Neural crest cell (in vitro differentiated cells): ENCODE results near the gene NLGN1. TPM values are rescaled to one million over a fixed set of nuclear protein-coding genes. Genes with fewer than 3 reads are reported as not detected.

Experiments used
- DNase-seq: peaks from one replicate; pipeline ENCODE4 v3.0.0; 2021; ENCODE audit warnings: low read depth, mixed read lengths, low spot score
- H3K27ac Mint-ChIP-seq: one replicate; pipeline ENCODE4 v1.8.0; 2021; ENCODE audit warnings: mild to moderate bottlenecking, mixed read lengths; ENCODE audit not compliant: unreplicated experiment
- H3K27me3 Mint-ChIP-seq: 2 replicates; pipeline ENCODE4 v1.8.0; 2021; ENCODE audit warnings: low read depth, mild to moderate bottlenecking, mixed read lengths
- H3K36me3 Mint-ChIP-seq: 2 replicates; pipeline ENCODE4 v1.8.0; 2021; ENCODE audit warnings: low read depth, mild to moderate bottlenecking, mixed read lengths
- H3K4me1 Mint-ChIP-seq: 2 replicates; pipeline ENCODE4 v1.8.0; 2021; ENCODE audit warnings: mixed read lengths
- H3K4me3 Mint-ChIP-seq: one replicate; pipeline ENCODE4 v1.8.0; 2021; ENCODE audit warnings: mild to moderate bottlenecking, mixed read lengths
- H3K9me3 Mint-ChIP-seq: 2 replicates; pipeline ENCODE4 v1.8.0; 2021; ENCODE audit warnings: mixed read lengths
- CTCF ChIP-seq: fragments of 200-600 bp; sonication (generic); conservative IDR thresholded peaks from 2 replicates; pipeline ENCODE4 v1.5.0; 2021; ENCODE audit warnings: antibody characterized with exemption, mild to moderate bottlenecking
- total RNA-seq: library from RNA; stranded (reverse); gene quantifications from 2 replicates; pipeline ENCODE4 v1.2.1, GENCODE V29; 2021

Gene NLGN1
- total RNA-seq, 1 donor from 2014 or later, result 20.0 TPM

- H3K4me1 Mint-ChIP-seq, result no peaks in the 10 kb centered on the region
- peaks cover 22% of the 10 kb centered on the region for H3K36me3 Mint-ChIP-seq
- no peak overlapping the region for H3K4me3 Mint-ChIP-seq
- no peak overlapping the region for H3K27ac Mint-ChIP-seq
- no peak for TF ChIP-seq CTCF
- no peak for DNase-seq
- H3K27me3 Mint-ChIP-seq, result no peaks in the 10 kb centered on the region
- H3K9me3 Mint-ChIP-seq, result peaks cover 17% of the 10 kb centered on the region
Measured at GRCh38 chr3:174028673-174029072, 631.1 kb downstream of the NLGN1 start.

- Mint-ChIP-seq H3K36me3 (peaks cover 3% of the 10 kb centered on the region), H3K27me3 (no peaks in the 10 kb centered on the region), H3K27ac (no peak overlapping the region), H3K9me3 (peaks cover 3% of the 10 kb centered on the region), H3K4me3 (no peak overlapping the region), H3K4me1 (no peaks in the 10 kb centered on the region)
- no peak for DNase-seq
- no peak for TF ChIP-seq CTCF
Measured at GRCh38 chr3:174035328-174035886, 637.9 kb downstream of the NLGN1 start.

GRCh38 chr3:174046311-174046710 is 648.8 kb downstream of the NLGN1 start:
- H3K27ac Mint-ChIP-seq, result no peak overlapping the region
- H3K4me1 Mint-ChIP-seq, result no peaks in the 10 kb centered on the region
- TF ChIP-seq CTCF, result no peak
- H3K36me3 Mint-ChIP-seq, result peaks cover 10% of the 10 kb centered on the region
- no peak overlapping the region for H3K4me3 Mint-ChIP-seq
- peaks cover 7% of the 10 kb centered on the region for H3K9me3 Mint-ChIP-seq
- no peaks in the 10 kb centered on the region for H3K27me3 Mint-ChIP-seq
- DNase-seq, result no peak

- no peak overlapping the region for H3K27ac Mint-ChIP-seq
- TF ChIP-seq CTCF, result no peak
- H3K27me3 Mint-ChIP-seq, result no peaks in the 10 kb centered on the region
- H3K9me3 Mint-ChIP-seq, result peaks cover 5% of the 10 kb centered on the region
- H3K4me1 Mint-ChIP-seq, result no peaks in the 10 kb centered on the region
- H3K36me3 Mint-ChIP-seq, result peaks cover 3% of the 10 kb centered on the region
- no peak overlapping the region for H3K4me3 Mint-ChIP-seq
- DNase-seq, result no peak
Measured at GRCh38 chr3:174049472-174049871, 651.9 kb downstream of the NLGN1 start.

DNA sequence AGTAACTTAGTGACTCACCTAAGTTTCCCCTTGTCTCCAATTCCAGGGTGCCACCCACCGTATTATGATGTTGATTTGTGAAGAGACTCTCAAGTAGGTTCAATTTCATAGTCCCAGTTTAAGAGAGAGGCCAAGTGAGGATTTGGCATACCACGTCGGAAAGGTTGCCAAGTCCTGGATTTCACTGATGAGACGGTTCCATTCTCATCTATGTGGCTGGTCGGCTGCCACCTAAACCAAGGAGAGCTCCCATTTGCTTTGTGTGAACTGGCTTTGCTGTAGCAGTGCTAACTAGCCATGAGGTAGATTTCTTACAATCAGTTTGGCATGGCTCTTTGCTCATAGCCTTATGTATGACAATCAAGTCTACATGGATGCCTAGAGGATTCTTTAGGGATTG is 653.6 kb downstream of the NLGN1 start:
- H3K36me3 Mint-ChIP-seq, result peaks cover 3% of the 10 kb centered on the region
- H3K27me3 Mint-ChIP-seq, result no peaks in the 10 kb centered on the region
- no peak overlapping the region for H3K4me3 Mint-ChIP-seq
- no peak for DNase-seq
- H3K4me1 Mint-ChIP-seq, result no peaks in the 10 kb centered on the region
- peaks cover 5% of the 10 kb centered on the region for H3K9me3 Mint-ChIP-seq
- no peak for TF ChIP-seq CTCF
- H3K27ac Mint-ChIP-seq, result no peak overlapping the region
